ENCODE results near the gene DVL2.

DNA sequence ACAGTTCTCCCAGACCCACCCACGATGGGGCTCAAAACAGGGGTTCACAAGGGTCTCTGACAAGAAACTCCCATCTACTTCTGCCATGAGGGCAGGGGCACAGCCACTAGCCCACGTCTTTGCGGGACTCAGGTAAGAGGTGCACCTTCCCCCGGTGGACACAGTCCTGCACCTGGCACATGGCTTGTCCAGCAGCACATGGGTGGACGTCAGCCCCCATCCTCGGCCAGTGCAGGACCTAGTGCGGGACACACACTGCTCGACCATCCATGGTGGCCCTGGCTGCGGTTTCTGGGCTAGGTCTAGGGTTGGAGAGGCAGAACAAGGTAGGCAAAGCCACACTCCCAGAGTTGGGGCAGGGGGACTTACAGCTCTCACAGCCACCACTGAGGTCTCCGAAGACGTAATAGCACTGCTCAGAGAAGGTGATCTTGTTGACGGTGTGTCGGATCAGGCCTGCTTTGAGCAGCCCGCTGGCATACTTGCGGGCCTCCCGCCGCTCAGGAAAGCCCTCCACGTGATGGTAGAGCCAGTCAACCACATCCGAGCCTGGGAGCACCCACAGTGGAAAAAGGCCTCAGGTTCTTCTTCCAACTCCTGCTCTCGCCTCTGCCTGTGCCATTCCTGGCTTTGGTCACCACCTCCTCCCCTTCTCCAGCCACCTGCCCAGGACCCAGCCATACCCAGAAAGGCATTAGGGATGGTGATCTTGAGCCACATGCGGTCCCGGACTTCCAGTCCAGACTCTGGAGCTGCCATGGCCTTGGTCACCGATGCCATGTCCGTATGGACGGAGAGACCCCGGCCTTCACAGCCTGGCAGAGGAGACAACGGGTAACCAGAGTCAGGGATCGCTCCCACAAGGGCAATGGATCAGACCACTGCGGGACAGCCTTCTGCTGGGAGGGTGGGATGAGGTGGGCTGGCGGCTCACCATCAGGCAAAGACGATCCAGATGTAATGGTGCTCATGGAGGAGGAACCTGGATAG, 7.3 kb downstream of the DVL2 start:
- TF ChIP-seq EZH2 (IDR thresholded peaks at IDR 0.05; ENCODE audit: insufficient read depth, poor library complexity, severe bottlenecking) (no peak), EZH2phosphoT487 (IDR thresholded peaks at IDR 0.05; ENCODE audit: insufficient read depth, low read depth) (no peak)

Data from GM23248 (cell line).